Measurements from ENCODE around the gene TNK1.
A peak's percentile ranks its signal among the peaks of the same experiment; 100 is the strongest.

TNK1 gene

GRCh38 chr17:7392696-7393612, 12.1 kb downstream of the TNK1 start:
- DNase-seq = no peak

- DNase-seq = peak; percentile 42
These were observed 12.9 kb downstream of the TNK1 start for GRCh38 chr17:7393613-7394451.

- peak; percentile 84 for DNase-seq
These were observed 13.7 kb downstream of the TNK1 start, which contains the start of gene PLSCR3 for GRCh38 chr17:7394452-7395191. PLSCR3 (minus strand) TSS chr17:7394525; CDS start chr17:7394110, 415 bp downstream.

- peak; percentile 22 for DNase-seq
These were observed 15.3 kb downstream of the TNK1 start for GRCh38 chr17:7396147-7396546.

- DNase-seq = no peak
These were observed 17.7 kb downstream of the TNK1 start for GRCh38 chr17:7398612-7399011.

GRCh38 chr17:7403043-7403726, 22.3 kb downstream of the TNK1 start:
- DNase-seq = peak; percentile 53

- peak; percentile 89 for DNase-seq
These were observed 22.8 kb downstream of the TNK1 start for GRCh38 chr17:7403727-7403976.

GRCh38 chr17:7403977-7404736, 23.3 kb downstream of the TNK1 start, which contains the start of gene TMEM256:
TMEM256 (minus strand) TSS chr17:7404097; CDS start chr17:7404084, 13 bp downstream.
- peak; percentile 100 for DNase-seq

- no peak for DNase-seq
These were observed 24.0 kb downstream of the TNK1 start for GRCh38 chr17:7404737-7405349.

- no peak for DNase-seq
These were observed 24.7 kb downstream of the TNK1 start for GRCh38 chr17:7405350-7406234.

- DNase-seq = no peak
These were observed 25.4 kb downstream of the TNK1 start for GRCh38 chr17:7406235-7406825.

- DNase-seq = no peak
These were observed 26.2 kb downstream of the TNK1 start for GRCh38 chr17:7407082-7407481.

GRCh38 chr17:7407485-7408251, 26.8 kb downstream of the TNK1 start, which contains the start of gene NLGN2:
NLGN2 (plus strand) TSS chr17:7407845; CDS start chr17:7408256, 411 bp downstream.
- no peak for DNase-seq

- DNase-seq = peak; percentile 37
These were observed 27.4 kb downstream of the TNK1 start for GRCh38 chr17:7408252-7408727.

- no peak for DNase-seq
These were observed 28.0 kb downstream of the TNK1 start for GRCh38 chr17:7408863-7409262.

GRCh38 chr17:7409716-7410115, 28.8 kb downstream of the TNK1 start:
- DNase-seq = no peak

- no peak for DNase-seq
These were observed 29.9 kb downstream of the TNK1 start for GRCh38 chr17:7410634-7411426.

GRCh38 chr17:7411427-7411750, 30.5 kb downstream of the TNK1 start:
- no peak for DNase-seq
